Upper lobe of left lung (tissue), 6 donors: Measurements from ENCODE around the gene KLHL30. TPM values are rescaled to one million over a fixed set of nuclear protein-coding genes. Genes with fewer than 3 reads are reported as not detected.

Experiments used
- ATAC-seq, 2 donors: fragments of 200-7000 bp; cut with Tn5 transposase; one replicate each; pipeline ENCODE4 v1.9.1; 2022; ENCODE audit warnings: mild to moderate bottlenecking in 2 of 2, moderate library complexity in 2 of 2; ENCODE audit not compliant: low FRiP score in 2 of 2
- DNase-seq, 2 donors: peaks; one replicate each; pipeline ENCODE4 v3.0.0-alpha.2; 2019 to 2020
- H3K27ac ChIP-seq, 4 donors: fragments of 200-600 bp; sonication (generic); one replicate each; pipeline ENCODE4 v1.5.1; 2016 to 2019
- H3K27me3 ChIP-seq, 4 donors: fragments of 200-600 bp; sonication (generic); one replicate each; pipeline ENCODE4 v1.5.1; 2017 to 2019
- H3K36me3 ChIP-seq, 4 donors: fragments of 200-600 bp; sonication (generic); one replicate each; pipeline ENCODE4 v1.5.1; 2016 to 2019
- H3K4me1 ChIP-seq, 4 donors: fragments of 200-600 bp; sonication (generic); one replicate each; pipeline ENCODE4 v1.5.1; 2018 to 2019
- H3K4me3 ChIP-seq, 4 donors: fragments of 200-600 bp; sonication (generic); one replicate each; pipeline ENCODE4 v1.5.1; 2017 to 2019; ENCODE audit warnings: mild to moderate bottlenecking in 2 of 4, moderate library complexity in 1 of 4
- H3K9me3 ChIP-seq, 4 donors: fragments of 200-600 bp; sonication (generic); one replicate each; pipeline ENCODE4 v1.5.1; 2018 to 2019
- CTCF ChIP-seq, 6 experiments: fragments of 450-650 bp in 4 of 6; fragments of 200-600 bp in 2 of 6; sonication (generic) in 2 of 6; IDR thresholded peaks; one replicate each; pipeline ENCODE4 v1.5.1; 2016 to 2019; ENCODE audit warnings: antibody characterized with exemption in 6 of 6
- EP300 ChIP-seq, 4 donors: sonication (generic); formaldehyde crosslinking; IDR thresholded peaks; one replicate each; pipeline ENCODE4 v1.5.1; 2017; ENCODE audit warnings: antibody characterized with exemption in 4 of 4, control low read depth in 2 of 4
- POLR2A ChIP-seq, 4 donors: fragments of 450-650 bp; IDR thresholded peaks; one replicate each; pipeline ENCODE4 v1.5.1; 2016 to 2017; ENCODE audit warnings: antibody characterized with exemption in 4 of 4, mild to moderate bottlenecking in 2 of 4
- POLR2AphosphoS5 ChIP-seq, 2 donors: sonication (generic); formaldehyde crosslinking; IDR thresholded peaks; one replicate each; pipeline ENCODE4 v1.5.1; 2017; ENCODE audit warnings: antibody characterized with exemption in 2 of 2
- WGBS, 2 donors: methylation state at CpG; one replicate each; pipeline ENCODE4 v1.1.5; 2017 to 2018; 5-methylcytosine and 5-hydroxymethylcytosine counted together
- total RNA-seq, 6 donors: library from RNA; depleted of rRNA in 4 of 6; stranded (reverse); fragments of >200 nt in 4 of 6; gene quantifications; one replicate each; pipeline versions ENCODE4 v1.1.0 to v1.2.1, GENCODE V29; 2016 to 2021
- donor health status: DM: no; HTN: no; CAD: no; lungs with moderate emphysema.
- donor health status: DM: no; HTN: yes; CAD: no; lungs with severe emphysema.

KLHL30 gene
- total RNA-seq = 1 to 10 TPM in 2 of 6 donors, under 1 TPM in 2, not detected in 2; 0.30 to 1.3 (median 0.97) TPM

- H3K27me3 ChIP-seq = no peaks in the 10 kb centered on the region
- no peak for TF ChIP-seq POLR2A (IDR thresholded peaks at IDR 0.05)
- no peak for TF ChIP-seq CTCF (IDR thresholded peaks at IDR 0.05)
- no peak for TF ChIP-seq POLR2AphosphoS5 (IDR thresholded peaks at IDR 0.05)
- TF ChIP-seq EP300 (IDR thresholded peaks at IDR 0.05) = no peak
- ATAC-seq = no peak
- no peaks in the 10 kb centered on the region for H3K36me3 ChIP-seq
- H3K9me3 ChIP-seq = no peaks in the 10 kb centered on the region
- 68 to 73% methylated on average over 2 to 22 of the region's 22 CpGs for whole genome bisulfite sequencing, 2 donors
- H3K27ac ChIP-seq = no peak within 1 kb of the TSS
- DNase-seq = peak in 1 of 2 donors; percentile 68
- peaks cover 8 to 28% (median 18%) of the 10 kb centered on the region in 4 donors for H3K4me1 ChIP-seq
- H3K4me3 ChIP-seq = peak within 1 kb of the TSS in 2 of 4 donors; percentile 26
Measured at GRCh38 chr2:238138331-238139195, at the start of gene KLHL30. Gene KLHL30 (plus strand): TSS chr2:238138668. CDS start chr2:238140755, 2,087 bp downstream.

GRCh38 chr2:238090887-238091286 lies 47.6 kb upstream of the KLHL30 start:
- no peak for DNase-seq
- Histone ChIP-seq H3K4me3 (no peak overlapping the region), H3K9me3 (no peaks in the 10 kb centered on the region), H3K27ac (no peak overlapping the region), H3K4me1 (no peaks in the 10 kb centered on the region), H3K36me3 (no peaks in the 10 kb centered on the region), H3K27me3 (no peaks in the 10 kb centered on the region)
- 91 to 94% methylated on average over 4 of the region's 4 CpGs for WGBS, 2 donors
- ATAC-seq = no peak
- TF ChIP-seq CTCF (IDR thresholded peaks at IDR 0.05) = no peak

GRCh38 chr2:238091436-238092060 lies 46.9 kb upstream of the KLHL30 start:
- no peaks in the 10 kb centered on the region for H3K9me3 ChIP-seq
- H3K4me1 ChIP-seq = no peaks in the 10 kb centered on the region
- H3K4me3 ChIP-seq = no peak overlapping the region
- no peak for ATAC-seq
- H3K27me3 ChIP-seq = no peaks in the 10 kb centered on the region
- H3K27ac ChIP-seq = no peak overlapping the region
- TF ChIP-seq EP300 (IDR thresholded peaks at IDR 0.05) (no peak), POLR2A (IDR thresholded peaks at IDR 0.05) (no peak), CTCF (IDR thresholded peaks at IDR 0.05) (no peak), POLR2AphosphoS5 (IDR thresholded peaks at IDR 0.05) (no peak)
- no peak for DNase-seq
- no peaks in the 10 kb centered on the region for H3K36me3 ChIP-seq
- 91 to 97% methylated on average over 5 to 16 of the region's 16 CpGs for WGBS, 2 donors

GRCh38 chr2:238092486-238093035 lies 45.9 kb upstream of the KLHL30 start:
- H3K27me3 ChIP-seq = no peaks in the 10 kb centered on the region
- 91 to 96% methylated on average over 10 to 12 of the region's 12 CpGs for WGBS, 2 donors
- no peak for ATAC-seq
- DNase-seq = no peak
- no peaks in the 10 kb centered on the region for H3K9me3 ChIP-seq
- no peak overlapping the region for H3K4me3 ChIP-seq
- no peak overlapping the region for H3K27ac ChIP-seq
- H3K36me3 ChIP-seq = no peaks in the 10 kb centered on the region
- no peaks in the 10 kb centered on the region for H3K4me1 ChIP-seq
- TF ChIP-seq CTCF (IDR thresholded peaks at IDR 0.05) (no peak), POLR2AphosphoS5 (IDR thresholded peaks at IDR 0.05) (no peak), EP300 (IDR thresholded peaks at IDR 0.05) (no peak), POLR2A (IDR thresholded peaks at IDR 0.05) (no peak)
